ENCODE data around the gene FKBP8.

The FKBP8 gene

GRCh38 chr19:18521692-18522123 lies 21.7 kb downstream of the FKBP8 start, which contains the start of gene ELL:
Gene ELL, minus strand, starts transcription at chr19:18522070. Its CDS starts 15 bp downstream, at chr19:18522055.
- DNase-seq (ENCODE audit: low spot score), result no peak

GRCh38 chr19:18520848-18521691 lies 22.3 kb downstream of the FKBP8 start:
- DNase-seq (ENCODE audit: low spot score), result no peak

- DNase-seq (ENCODE audit: low spot score), result peak; percentile 58
Measured at GRCh38 chr19:18519962-18520847, 23.2 kb downstream of the FKBP8 start.

GRCh38 chr19:18518639-18519038 lies 24.7 kb downstream of the FKBP8 start:
- no peak for DNase-seq (ENCODE audit: low spot score)

- DNase-seq (ENCODE audit: low spot score), result no peak
Measured at GRCh38 chr19:18517606-18518005, 25.8 kb downstream of the FKBP8 start.

- no peak for DNase-seq (ENCODE audit: low spot score)
Measured at GRCh38 chr19:18515959-18516358, 27.4 kb downstream of the FKBP8 start.

- no peak for DNase-seq (ENCODE audit: low spot score)
Measured at GRCh38 chr19:18514800-18515682, 28.3 kb downstream of the FKBP8 start.

GRCh38 chr19:18513868-18514267 lies 29.5 kb downstream of the FKBP8 start:
- DNase-seq (ENCODE audit: low spot score), result no peak

- no peak for DNase-seq (ENCODE audit: low spot score)
Measured at GRCh38 chr19:18510216-18510615, 33.2 kb downstream of the FKBP8 start.

GRCh38 chr19:18508585-18508984 lies 34.8 kb downstream of the FKBP8 start:
- DNase-seq (ENCODE audit: low spot score), result no peak

GRCh38 chr19:18507727-18508440 lies 35.5 kb downstream of the FKBP8 start:
- no peak for DNase-seq (ENCODE audit: low spot score)

- no peak for DNase-seq (ENCODE audit: low spot score)
Measured at GRCh38 chr19:18507021-18507726, 36.2 kb downstream of the FKBP8 start.

- DNase-seq (ENCODE audit: low spot score), result no peak
Measured at GRCh38 chr19:18506101-18506930, 37.1 kb downstream of the FKBP8 start.

GRCh38 chr19:18504886-18505610 lies 38.3 kb downstream of the FKBP8 start:
- DNase-seq (ENCODE audit: low spot score), result no peak

GRCh38 chr19:18503971-18504885 lies 39.1 kb downstream of the FKBP8 start:
- DNase-seq (ENCODE audit: low spot score), result no peak

- DNase-seq (ENCODE audit: low spot score), result no peak
Measured at GRCh38 chr19:18503337-18503970, 39.9 kb downstream of the FKBP8 start.

- DNase-seq (ENCODE audit: low spot score), result no peak
Measured at GRCh38 chr19:18502638-18503294, 40.6 kb downstream of the FKBP8 start.

Measured in iPS-NIHi11 (cell line).